ES-I3 (cell line): ENCODE measurements around the gene SPRY1.

Source experiments
- H3K36me3 ChIP-seq: 2 replicates; pipeline ENCODE4 v1.6.1; 2013; ENCODE audit warnings: mild to moderate bottlenecking, low read length, control low read depth, moderate library complexity; ENCODE audit not compliant: insufficient read depth
- H3K4me1 ChIP-seq: 2 replicates; pipeline ENCODE4 v1.6.1; 2013; ENCODE audit warnings: mild to moderate bottlenecking, control low read depth, low read length; ENCODE audit not compliant: insufficient read depth
- H3K9ac ChIP-seq: 2 replicates; pipeline ENCODE4 v1.6.1; 2013; ENCODE audit warnings: low read depth, mild to moderate bottlenecking, low read length, moderate library complexity
- H3K9me3 ChIP-seq: 2 replicates; pipeline ENCODE4 v1.6.1; 2013; ENCODE audit warnings: mild to moderate bottlenecking, low read length, moderate library complexity; ENCODE audit not compliant: control insufficient read depth, insufficient read depth

The SPRY1 gene

GRCh38 chr4:123411514-123411913 is 14.9 kb downstream of the SPRY1 start:
- H3K9me3 ChIP-seq, result no peaks in the 10 kb centered on the region
- peaks cover 24% of the 10 kb centered on the region for H3K4me1 ChIP-seq
- H3K9ac ChIP-seq, result no peak overlapping the region
- no peaks in the 10 kb centered on the region for H3K36me3 ChIP-seq

- H3K9me3 ChIP-seq, result no peaks in the 10 kb centered on the region
- no peak overlapping the region for H3K9ac ChIP-seq
- peaks cover 30% of the 10 kb centered on the region for H3K4me1 ChIP-seq
- no peaks in the 10 kb centered on the region for H3K36me3 ChIP-seq
Observed at GRCh38 chr4:123412091-123412505, 15.5 kb downstream of the SPRY1 start.

GRCh38 chr4:123412700-123413512 is 16.3 kb downstream of the SPRY1 start:
- no peaks in the 10 kb centered on the region for H3K36me3 ChIP-seq
- no peaks in the 10 kb centered on the region for H3K9me3 ChIP-seq
- peaks cover 38% of the 10 kb centered on the region for H3K4me1 ChIP-seq
- H3K9ac ChIP-seq, result no peak overlapping the region

- Histone ChIP-seq H3K9me3 (no peaks in the 10 kb centered on the region), H3K36me3 (no peaks in the 10 kb centered on the region), H3K9ac (no peak overlapping the region), H3K4me1 (peaks cover 35% of the 10 kb centered on the region)
Observed at GRCh38 chr4:123415576-123415975, 19.0 kb downstream of the SPRY1 start.

GRCh38 chr4:123415977-123416376 is 19.4 kb downstream of the SPRY1 start:
- Histone ChIP-seq H3K9me3 (no peaks in the 10 kb centered on the region), H3K36me3 (no peaks in the 10 kb centered on the region), H3K4me1 (peaks cover 35% of the 10 kb centered on the region), H3K9ac (no peak overlapping the region)

GRCh38 chr4:123417813-123418212 is 21.2 kb downstream of the SPRY1 start:
- H3K4me1 ChIP-seq, result peaks cover 31% of the 10 kb centered on the region
- 0 out of 2 replicates have a peak overlapping the region, but pooled peaks have one; percentile 13 for H3K9ac ChIP-seq
- no peaks in the 10 kb centered on the region for H3K36me3 ChIP-seq
- H3K9me3 ChIP-seq, result no peaks in the 10 kb centered on the region

- no peaks in the 10 kb centered on the region; the same call in 1 of the 2 replicates for H3K9me3 ChIP-seq
- peaks cover 27% of the 10 kb centered on the region for H3K4me1 ChIP-seq
- peak overlapping the region; percentile 21 for H3K9ac ChIP-seq
Observed at GRCh38 chr4:123418351-123418931, 21.8 kb downstream of the SPRY1 start.

GRCh38 chr4:123419885-123420755 is 23.5 kb downstream of the SPRY1 start:
- peaks cover 24% of the 10 kb centered on the region for H3K4me1 ChIP-seq
- no peaks in the 10 kb centered on the region; the same call in 1 of the 2 replicates for H3K36me3 ChIP-seq
- no peaks in the 10 kb centered on the region; the same call in 1 of the 2 replicates for H3K9me3 ChIP-seq
- H3K9ac ChIP-seq, result no peak overlapping the region

More at GRCh38 chr4:123418351-123418931, 21.8 kb downstream of the SPRY1 start:
- no peaks in the 10 kb centered on the region for H3K36me3 ChIP-seq

- peaks cover 16% of the 10 kb centered on the region for H3K4me1 ChIP-seq
Observed at GRCh38 chr4:123421227-123421936, 24.8 kb downstream of the SPRY1 start.

GRCh38 chr4:123421937-123422781 is 25.6 kb downstream of the SPRY1 start:
- no peak overlapping the region for H3K9ac ChIP-seq
- peaks cover 9% of the 10 kb centered on the region for H3K4me1 ChIP-seq
- H3K9me3 ChIP-seq, result no peaks in the 10 kb centered on the region; the same call in 1 of the 2 replicates
- H3K36me3 ChIP-seq, result no peaks in the 10 kb centered on the region; the same call in 1 of the 2 replicates

More at GRCh38 chr4:123421227-123421936, 24.8 kb downstream of the SPRY1 start:
- no peaks in the 10 kb centered on the region; the same call in 1 of the 2 replicates for H3K9me3 ChIP-seq
- H3K9ac ChIP-seq, result no peak overlapping the region
- no peaks in the 10 kb centered on the region; the same call in 1 of the 2 replicates for H3K36me3 ChIP-seq

- peaks cover 10% of the 10 kb centered on the region for H3K9me3 ChIP-seq
- H3K36me3 ChIP-seq, result no peaks in the 10 kb centered on the region; the same call in 1 of the 2 replicates
- no peaks in the 10 kb centered on the region; the same call in 1 of the 2 replicates for H3K4me1 ChIP-seq
- H3K9ac ChIP-seq, result no peak overlapping the region
Observed at GRCh38 chr4:123423819-123424218, 27.2 kb downstream of the SPRY1 start.

- Histone ChIP-seq H3K4me1 (no peaks in the 10 kb centered on the region; the same call in 1 of the 2 replicates), H3K9me3 (peaks cover 10% of the 10 kb centered on the region), H3K9ac (no peak overlapping the region), H3K36me3 (no peaks in the 10 kb centered on the region; the same call in 1 of the 2 replicates)
Observed at GRCh38 chr4:123427951-123428350, 31.4 kb downstream of the SPRY1 start.

GRCh38 chr4:123430031-123430430 is 33.4 kb downstream of the SPRY1 start:
- H3K36me3 ChIP-seq, result no peaks in the 10 kb centered on the region
- H3K4me1 ChIP-seq, result no peaks in the 10 kb centered on the region
- no peak overlapping the region for H3K9ac ChIP-seq
- H3K9me3 ChIP-seq, result peaks cover 10% of the 10 kb centered on the region
